NCI-H69 (cell line): ENCODE measurements around the gene LDLRAD3.
A peak's percentile ranks its signal among the peaks of the same experiment; 100 is the strongest.

Experiments
- DNase-seq: peaks from one replicate; lab custom pipeline; 2025; lab: John Stamatoyannopoulos, UW

LDLRAD3 gene

GRCh38 chr11:36048496-36049247 lies 104.8 kb downstream of the LDLRAD3 start:
- no peak for DNase-seq

- no peak for DNase-seq
Measured at GRCh38 chr11:36051235-36052144, 107.6 kb downstream of the LDLRAD3 start.

GRCh38 chr11:36053281-36053680 lies 109.4 kb downstream of the LDLRAD3 start:
- DNase-seq: no peak

GRCh38 chr11:36053862-36054261 lies 110.0 kb downstream of the LDLRAD3 start:
- no peak for DNase-seq

- DNase-seq: no peak
Measured at GRCh38 chr11:36054628-36055027, 110.8 kb downstream of the LDLRAD3 start.

GRCh38 chr11:36056160-36056751 lies 112.4 kb downstream of the LDLRAD3 start:
- peak; percentile 76 for DNase-seq

GRCh38 chr11:36057379-36058042 lies 113.6 kb downstream of the LDLRAD3 start:
- no peak for DNase-seq

GRCh38 chr11:36059660-36060059 lies 115.8 kb downstream of the LDLRAD3 start:
- no peak for DNase-seq

- DNase-seq: peak; percentile 77
Measured at GRCh38 chr11:36060926-36061325, 117.1 kb downstream of the LDLRAD3 start.

- DNase-seq: peak; percentile 96
Measured at GRCh38 chr11:36061471-36061870, 117.6 kb downstream of the LDLRAD3 start.

GRCh38 chr11:36062796-36063365 lies 119.0 kb downstream of the LDLRAD3 start:
- no peak for DNase-seq

GRCh38 chr11:36065436-36065835 lies 121.6 kb downstream of the LDLRAD3 start:
- DNase-seq: no peak

- DNase-seq: no peak
Measured at GRCh38 chr11:36066891-36067290, 123.0 kb downstream of the LDLRAD3 start.

- DNase-seq: peak; percentile 71
Measured at GRCh38 chr11:36069576-36070212, 125.8 kb downstream of the LDLRAD3 start.

- DNase-seq: no peak
Measured at GRCh38 chr11:36070213-36070953, 126.5 kb downstream of the LDLRAD3 start.

GRCh38 chr11:36070954-36071330 lies 127.1 kb downstream of the LDLRAD3 start:
- no peak for DNase-seq

- no peak for DNase-seq
Measured at GRCh38 chr11:36071917-36072500, 128.1 kb downstream of the LDLRAD3 start.

- DNase-seq: peak; percentile 81
Measured at GRCh38 chr11:36073411-36074203, 129.7 kb downstream of the LDLRAD3 start.

- peak; percentile 24 for DNase-seq
Measured at GRCh38 chr11:36074941-36075431, 131.1 kb downstream of the LDLRAD3 start.
